Peyer's patch (tissue), 4 donors: ENCODE results near the gene TIMM8B.

Source experiments
- CTCF ChIP-seq, 6 experiments: fragments of 450-650 bp in 4 of 6; fragments of 200-600 bp in 2 of 6; sonication (generic) in 1 of 6; IDR thresholded peaks; one replicate each; pipeline ENCODE4 v1.5.1; 2017 to 2019; ENCODE audit warnings: antibody characterized with exemption in 6 of 6, mild to moderate bottlenecking in 3 of 6, moderate library complexity in 1 of 6
- POLR2A ChIP-seq, 2 donors: fragments of 450-650 bp; IDR thresholded peaks; one replicate each; pipeline ENCODE4 v1.5.1; 2017; ENCODE audit warnings: antibody characterized with exemption in 2 of 2, mild to moderate bottlenecking in 2 of 2, moderate library complexity in 2 of 2

- TF ChIP-seq CTCF (IDR thresholded peaks at IDR 0.05): no peak
- TF ChIP-seq POLR2A (IDR thresholded peaks at IDR 0.05): no peak
Observed at GRCh38 chr11:112058103-112058502, 28.5 kb downstream of the TIMM8B start.
